GM21528 (cell line): ENCODE measurements around the gene YY1.
"Not testable (repeated sequence)": the region's sequence is repeated elsewhere in the genome, so short reads cannot be mapped to it uniquely, and the experiment has no call there.

Source experiments
- ATAC-seq: cut with Tn5 transposase; IDR thresholded peaks from one replicate; pipeline ENCODE4 v1.9.1; 2021; ENCODE audit warnings: mild to moderate bottlenecking, moderate library complexity; ENCODE audit not compliant: unreplicated experiment, low FRiP score

Gene YY1

DNA sequence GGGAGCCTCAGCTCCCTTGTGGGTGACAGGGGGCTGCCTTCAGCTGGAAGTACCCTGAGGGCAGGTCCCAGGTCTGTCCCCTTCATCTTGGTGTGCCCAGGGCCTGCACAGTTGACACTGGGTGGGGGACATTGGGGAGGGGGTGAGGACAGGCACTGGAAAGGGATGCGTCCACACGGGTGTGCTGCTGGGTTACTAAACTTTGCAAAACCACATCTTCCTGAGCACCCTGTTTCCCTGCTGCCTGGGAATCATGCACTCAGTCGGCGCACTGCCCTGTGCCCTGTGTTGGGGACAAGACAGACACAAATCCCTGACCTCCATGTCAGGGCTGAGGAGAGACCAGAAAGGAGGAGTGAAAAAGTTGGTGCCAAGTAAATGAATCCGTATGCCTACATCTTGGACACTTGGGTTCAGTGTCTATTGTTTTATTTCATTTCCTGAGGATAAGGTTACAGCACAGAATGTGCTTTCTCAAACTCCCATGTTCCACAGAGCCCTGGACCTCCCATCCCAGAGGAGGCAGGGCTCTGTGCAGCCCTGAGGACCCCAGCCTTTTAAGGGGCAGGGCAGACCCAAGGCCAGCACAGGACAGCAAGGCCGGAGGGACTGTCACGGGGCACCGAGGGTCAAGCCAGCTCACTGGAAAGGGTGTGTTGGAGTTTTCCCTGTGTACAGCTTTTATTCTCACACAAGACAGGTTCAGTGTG is 70.2 kb downstream of the YY1 start:
- no peak for ATAC-seq

DNA sequence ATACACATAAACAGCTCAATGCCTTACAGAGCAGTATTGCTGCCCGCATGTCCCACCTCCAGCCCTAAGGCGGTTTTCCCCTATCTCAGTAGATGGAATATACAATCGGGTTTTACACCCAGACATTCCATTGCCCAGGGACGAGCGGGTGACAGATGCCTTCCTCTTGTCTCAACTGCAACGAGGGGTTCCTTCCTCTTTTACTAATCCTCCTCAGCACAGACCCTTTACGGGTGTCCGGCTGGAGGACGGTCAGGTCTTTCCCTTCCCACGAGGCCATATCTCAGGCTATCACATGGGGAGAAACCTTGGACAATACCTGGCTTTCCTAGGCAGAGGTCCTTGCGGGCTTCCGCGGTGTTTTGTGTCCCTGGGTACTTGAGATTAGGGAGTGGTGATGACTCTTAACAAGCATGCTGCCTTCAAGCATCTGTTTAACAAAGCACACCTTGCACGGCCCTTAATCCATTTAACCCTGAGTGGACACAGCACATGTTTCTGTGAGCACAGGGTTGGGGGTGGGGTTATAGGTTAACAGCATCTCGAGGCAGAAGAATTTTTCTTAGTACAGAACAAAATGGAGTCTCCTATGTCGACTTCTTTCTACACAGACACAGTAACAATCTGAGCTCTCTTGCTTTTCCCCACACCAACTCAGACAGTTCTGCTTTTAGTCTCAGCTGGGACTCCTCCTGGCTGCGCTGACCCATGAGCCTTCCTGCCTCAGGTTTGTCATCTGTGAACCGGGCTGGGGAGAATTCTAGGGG is 73.3 kb downstream of the YY1 start:
- not testable (repeated sequence) for ATAC-seq

DNA sequence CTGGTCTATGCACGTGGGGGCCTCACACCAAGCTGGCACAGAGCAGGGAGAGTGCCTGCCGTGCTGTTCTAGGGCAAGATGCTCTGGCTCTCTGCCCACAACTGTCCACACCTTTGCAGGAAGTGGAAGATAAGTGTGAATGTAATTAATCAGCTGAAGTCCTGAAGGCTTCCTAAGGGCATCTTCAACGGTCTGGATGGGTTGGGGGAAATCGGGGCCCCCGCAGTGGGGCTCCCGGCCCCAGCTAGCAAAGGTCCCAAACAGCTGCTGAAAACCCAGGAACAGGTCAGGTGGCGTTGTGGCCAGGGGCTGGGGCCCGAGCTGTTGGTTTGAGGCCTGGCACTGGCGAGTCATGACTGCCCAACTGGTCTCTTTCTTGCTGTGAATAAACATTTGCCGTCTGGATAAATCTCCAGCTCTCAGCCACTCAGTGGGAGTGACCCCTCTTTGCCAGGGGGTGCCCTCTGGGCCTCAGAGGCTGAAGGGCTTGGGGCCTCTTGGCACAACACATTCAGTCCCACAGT is 74.0 kb downstream of the YY1 start:
- no peak for ATAC-seq

DNA sequence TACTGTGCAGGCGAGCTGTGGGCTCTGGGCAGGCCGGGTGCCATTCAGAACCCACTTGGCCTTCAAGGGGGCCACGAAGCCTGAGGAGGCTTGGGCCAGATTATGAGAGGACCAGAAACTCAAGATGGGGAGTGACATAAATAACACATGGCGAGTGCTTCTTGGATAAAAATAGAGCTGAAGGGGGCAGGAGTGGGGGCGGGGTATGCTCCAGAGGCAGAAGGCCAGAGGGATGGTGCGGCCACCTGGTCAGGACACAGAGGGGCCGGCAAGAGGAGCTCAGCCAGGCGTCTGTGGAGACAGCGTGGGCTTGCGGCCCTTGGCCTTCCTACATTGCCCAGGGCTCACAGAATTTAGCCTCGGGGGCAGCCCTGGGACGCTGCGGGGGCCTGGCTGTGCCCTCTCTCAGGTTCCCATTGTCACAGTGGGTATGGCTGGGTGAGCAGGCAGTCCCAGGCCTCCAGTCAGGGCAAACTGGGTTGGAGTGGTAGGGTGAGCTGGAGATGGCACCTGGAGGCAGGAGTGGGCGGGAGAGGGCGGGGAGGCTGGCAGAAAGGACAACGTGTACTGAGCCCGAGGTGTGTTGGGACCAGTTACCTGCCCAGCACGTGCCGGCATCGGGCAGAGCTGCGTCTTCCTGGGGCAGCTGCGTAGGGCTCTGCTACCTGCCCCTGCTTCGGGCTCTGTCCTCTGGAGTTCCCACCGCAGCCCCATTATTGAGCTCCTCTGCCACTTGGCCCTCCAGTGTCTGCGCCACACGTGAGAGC is 74.7 kb downstream of the YY1 start:
- ATAC-seq = no peak

DNA sequence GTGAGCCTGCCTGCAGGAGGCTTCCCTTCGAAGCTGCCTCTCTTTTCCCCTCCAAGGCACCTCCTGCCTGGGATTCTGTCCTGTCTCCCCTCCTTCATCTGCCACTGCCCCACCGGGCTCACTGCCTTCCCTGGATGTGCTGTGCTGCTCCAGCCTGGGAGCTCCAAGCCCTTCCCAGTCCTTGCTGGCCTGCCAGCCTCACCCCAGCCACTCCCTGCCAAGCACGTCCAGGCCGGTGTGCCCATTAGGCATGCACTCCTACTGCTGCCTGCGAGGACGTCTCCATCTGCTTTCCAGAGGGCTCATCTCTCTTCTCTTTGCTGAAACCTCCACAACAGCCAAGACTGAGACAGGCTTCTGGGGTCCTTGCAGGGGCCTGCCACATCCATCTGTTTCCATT is 75.8 kb downstream of the YY1 start:
- ATAC-seq = no peak

DNA sequence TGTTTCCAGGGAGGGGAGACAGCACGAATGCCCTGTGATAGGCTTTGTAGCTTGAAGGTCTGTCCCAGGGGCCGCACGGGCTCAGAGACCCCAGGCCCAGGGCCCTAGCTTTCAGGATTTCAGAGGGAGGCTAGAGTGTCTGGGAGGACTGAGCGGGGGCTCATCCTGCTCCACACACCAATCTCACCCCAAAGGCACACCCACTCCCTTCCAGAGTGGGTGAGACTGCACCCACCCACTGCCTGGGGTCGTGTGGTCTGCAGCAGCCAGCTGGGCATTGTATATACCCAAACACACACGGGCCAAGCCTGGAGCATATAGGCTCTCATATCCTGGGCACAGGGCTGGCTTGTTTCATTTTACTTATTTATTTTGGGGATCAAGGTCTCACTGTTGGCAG is 78.4 kb downstream of the YY1 start:
- ATAC-seq = no peak

DNA sequence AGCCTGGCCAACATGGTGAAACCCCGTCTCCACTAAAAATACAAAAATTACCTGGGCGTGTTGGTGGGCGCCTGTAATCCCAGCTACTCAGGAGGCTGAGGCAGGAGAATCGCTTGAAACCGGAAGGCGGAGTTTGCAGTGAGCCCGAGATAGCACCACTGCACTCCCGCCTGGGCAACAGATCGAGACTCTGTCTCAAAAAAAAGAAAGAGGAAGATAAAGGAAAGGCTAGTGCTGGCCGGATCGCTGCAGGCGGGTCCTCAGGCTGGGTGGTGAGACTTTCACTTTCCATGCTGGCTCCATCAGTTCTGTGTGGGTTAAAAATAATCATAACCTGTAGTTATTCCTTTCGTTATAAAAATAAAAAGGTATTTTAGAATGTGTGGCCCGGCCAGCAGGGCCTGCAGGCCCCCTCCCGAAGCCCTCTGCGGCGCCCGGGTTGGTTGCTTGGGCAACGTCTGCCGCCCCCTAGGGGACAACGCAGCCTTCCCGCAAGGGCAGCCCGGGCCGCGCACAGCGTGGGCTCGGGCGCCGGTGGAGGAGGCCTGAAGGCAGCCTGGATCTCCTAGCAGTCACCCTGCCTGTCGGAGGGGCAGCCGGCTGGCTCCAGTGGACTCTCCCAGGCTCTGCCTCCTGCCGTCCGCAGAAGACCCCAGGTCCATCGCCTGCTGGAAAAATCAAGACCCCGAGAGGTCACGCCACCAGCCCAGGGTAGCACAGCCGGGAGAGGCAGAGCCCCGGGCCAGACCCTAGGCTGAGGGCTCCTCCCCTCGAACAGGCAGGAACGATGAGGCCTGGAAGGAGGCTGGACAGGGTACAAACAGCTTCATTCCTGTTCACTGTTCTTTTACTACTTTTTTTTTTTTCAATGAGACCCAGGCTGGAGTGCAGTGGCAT is 79.2 kb downstream of the YY1 start:
- peak; percentile 82 for ATAC-seq

DNA sequence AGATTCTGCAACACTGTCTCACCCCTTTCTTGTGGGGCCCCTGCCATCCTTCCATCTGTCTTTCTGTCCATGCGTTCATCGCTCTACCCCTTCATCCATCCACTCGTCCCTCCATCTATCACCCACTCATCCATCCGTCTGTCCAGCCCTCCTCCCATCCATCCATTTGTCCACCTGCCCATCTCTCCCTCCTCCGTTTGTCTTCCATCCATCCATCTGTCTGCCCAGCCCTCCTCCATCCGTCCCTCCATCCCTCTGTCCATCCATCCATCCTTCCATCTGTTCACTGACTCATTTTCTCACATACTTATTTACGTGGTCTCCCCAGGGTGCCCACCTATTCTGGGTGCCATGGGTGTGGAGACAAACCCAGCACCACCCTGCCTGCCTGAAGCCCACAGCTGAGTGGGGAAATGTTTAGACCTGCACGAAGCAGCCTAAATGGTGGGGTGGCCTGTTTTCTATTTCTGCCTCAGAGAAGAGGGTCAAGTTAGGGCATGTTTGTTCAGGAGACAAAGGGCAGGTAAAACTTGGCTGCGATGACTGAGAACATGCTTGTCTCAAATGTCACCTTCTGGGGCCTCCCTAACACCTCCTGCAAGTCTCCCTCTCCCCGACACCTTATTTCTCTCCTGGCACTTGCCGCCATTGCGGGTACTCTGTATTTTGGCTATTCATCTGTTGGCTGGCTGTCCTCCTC is 81.4 kb downstream of the YY1 start:
- ATAC-seq = no peak

DNA sequence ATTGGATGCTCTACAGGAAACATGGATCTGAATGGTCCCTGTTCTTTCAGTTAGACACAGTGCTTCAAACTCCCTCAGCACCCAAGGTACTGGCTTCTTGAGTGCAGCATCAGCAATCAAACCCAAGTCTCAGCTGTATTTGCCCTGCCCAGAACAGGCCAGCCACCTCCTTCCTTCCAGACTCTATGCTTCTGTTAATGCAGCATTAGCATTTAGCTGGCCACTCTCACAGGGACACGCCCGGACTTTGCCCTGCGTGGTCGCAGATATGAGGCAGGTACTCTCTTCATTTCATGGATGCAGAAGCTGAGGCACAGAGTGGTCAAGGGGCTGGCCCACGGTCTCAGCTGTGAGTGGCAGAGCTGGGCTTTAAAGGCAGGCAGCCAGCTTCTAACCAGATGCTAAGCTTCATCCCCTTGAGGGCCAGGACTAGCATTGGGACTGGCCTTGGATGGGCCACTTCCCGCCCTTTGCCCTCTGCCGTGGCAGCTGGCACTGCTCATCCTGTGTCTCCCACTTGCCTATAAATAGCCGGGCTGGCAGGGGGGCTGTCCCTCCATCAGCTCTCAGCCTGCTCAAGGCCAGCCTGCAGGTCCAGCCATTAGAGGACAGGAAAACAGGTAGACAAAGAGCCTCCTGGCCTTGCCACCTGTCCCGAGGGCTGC is 82.7 kb downstream of the YY1 start:
- ATAC-seq = no peak

DNA sequence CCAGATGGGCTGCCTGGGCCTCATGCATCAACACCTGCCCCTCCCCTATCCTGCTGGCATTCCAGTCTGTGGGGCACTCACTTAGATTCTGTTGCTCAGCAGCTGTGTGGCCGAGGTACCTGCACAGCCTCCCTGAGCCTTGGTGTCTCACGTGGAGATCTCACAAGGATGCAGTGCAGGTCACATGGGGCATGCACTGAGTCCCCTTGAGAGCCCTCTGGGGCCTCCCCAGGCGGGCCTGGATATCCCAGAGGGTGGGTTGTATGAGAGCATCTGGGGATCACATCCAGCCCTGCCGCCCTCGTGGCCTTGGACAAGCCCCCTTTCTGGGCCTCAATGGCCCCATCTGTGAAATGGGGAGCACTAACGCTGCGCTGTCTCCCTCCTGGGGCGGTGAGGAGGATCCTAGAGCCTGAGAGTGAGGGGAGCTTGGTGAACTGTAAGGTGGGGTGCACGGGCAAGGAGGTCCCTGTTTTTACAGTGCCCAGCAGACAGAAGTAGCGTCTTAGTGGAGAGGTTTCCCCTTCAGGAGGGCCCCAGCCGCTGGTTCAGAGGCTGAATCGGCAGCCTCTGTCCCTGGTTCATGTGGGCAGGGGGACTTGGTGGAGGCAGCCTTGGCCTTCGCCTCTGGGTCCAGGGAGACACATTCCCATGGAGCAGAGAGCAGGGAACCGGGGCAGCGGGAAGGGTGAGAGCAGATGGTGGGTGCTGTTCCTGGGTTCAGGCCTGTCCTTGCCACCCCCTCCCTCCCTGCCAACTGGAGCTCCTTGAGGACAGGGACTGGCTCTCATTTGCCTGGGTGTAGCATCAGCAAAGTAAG is 83.4 kb downstream of the YY1 start:
- no peak for ATAC-seq

DNA sequence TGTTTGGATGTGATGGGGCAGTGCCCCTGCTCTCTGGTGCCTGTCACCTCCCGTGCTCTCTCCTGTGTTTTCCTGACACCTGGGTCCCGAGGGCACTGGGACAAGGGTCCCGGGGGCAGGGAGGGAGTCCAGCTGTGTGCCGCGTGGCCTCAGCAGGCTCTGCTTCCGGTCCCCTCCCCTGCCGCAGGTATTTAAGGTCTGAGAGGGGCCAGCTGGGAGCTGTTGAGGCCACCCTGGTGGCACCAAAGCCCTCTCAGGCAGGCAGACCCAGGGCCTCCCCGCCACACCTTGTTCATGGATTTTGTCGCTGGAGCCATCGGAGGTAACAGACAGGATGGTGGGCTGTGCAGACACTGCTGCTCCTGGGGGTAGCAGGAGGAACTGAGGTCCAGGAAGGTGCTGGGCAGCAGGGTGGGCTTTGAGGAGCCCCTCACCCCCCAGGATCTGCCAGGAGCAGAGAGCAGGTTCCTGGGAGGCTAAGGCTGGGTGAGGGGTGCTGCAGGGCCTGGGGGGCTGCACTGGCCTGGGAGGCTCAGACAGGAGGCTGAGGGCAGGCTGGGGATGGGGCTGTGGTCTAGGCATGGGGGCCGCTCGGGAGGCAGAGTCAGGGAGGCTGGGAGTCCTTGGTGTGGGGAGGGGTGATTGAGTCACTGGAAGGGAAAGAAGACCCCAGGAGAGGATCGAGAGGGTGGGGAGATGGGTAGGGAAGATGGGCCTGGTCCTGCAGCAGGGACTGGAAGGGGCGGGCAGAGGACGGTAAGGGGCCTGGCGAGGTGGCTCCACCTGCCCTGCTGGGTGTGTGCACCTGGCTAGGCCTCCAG is 84.4 kb downstream of the YY1 start, which contains the start of gene SLC25A47:
TSS of gene SLC25A47 (plus strand) at position 219 of the 821 bp plus-strand sequence. CDS start at position 295, 76 bp downstream.
- no peak for ATAC-seq

DNA sequence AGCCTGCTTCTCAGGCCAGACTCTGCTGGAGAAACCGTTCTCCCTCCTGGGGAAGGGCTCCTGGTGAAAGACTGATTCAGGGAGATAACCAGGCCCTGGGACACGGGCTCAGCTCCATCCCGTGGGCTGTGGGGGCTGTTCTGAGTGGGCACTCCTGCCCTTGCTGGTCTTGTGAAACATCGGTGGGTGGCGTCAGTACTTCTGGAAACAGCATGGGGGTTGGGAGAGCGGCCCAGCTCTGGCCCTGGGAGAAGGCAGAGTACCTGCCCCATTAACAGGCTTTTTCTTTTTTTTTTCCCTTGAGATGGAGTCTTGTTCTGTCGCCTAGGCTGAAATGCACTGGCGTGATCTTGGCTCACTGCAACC is 85.0 kb downstream of the YY1 start:
- ATAC-seq = no peak

DNA sequence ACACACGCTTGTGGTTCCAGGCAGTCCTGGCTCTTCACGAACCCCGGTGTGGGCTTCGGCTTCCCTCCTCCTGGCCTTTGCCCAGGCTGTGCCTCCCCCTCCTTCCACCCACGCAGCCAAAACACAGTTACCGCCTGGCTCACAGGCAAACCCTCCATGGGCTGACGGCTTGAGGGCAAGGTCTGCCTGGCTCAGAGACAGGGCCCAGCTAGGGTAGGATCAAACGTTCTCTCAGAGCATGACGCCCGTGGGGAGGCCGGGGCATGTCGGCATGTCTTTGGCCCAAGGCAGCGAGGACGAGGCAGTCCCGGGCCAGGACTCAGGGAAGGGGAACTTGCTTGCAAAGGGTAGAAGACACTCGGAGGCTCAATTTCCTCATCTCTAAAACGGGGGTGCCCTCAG is 86.3 kb downstream of the YY1 start:
- no peak for ATAC-seq

DNA sequence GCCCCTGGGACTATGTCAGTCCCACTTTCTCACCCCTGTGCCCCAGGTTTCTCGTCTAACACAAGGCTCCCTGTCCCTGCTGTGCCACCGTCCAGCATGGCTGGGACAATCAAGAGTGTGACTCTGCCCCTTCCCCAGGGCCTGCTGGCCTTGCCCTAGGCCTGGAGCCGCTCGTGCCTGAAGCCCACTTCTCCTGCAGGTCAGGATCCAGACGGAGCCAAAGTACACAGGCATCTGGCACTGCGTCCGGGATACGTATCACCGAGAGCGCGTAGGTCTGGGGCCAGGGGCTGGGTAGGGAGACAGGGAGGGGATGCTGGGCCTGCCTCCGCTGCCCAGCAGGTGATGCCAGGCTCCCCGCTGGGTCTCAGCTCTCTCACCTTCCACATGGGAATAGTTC is 87.0 kb downstream of the YY1 start:
- no peak for ATAC-seq

DNA sequence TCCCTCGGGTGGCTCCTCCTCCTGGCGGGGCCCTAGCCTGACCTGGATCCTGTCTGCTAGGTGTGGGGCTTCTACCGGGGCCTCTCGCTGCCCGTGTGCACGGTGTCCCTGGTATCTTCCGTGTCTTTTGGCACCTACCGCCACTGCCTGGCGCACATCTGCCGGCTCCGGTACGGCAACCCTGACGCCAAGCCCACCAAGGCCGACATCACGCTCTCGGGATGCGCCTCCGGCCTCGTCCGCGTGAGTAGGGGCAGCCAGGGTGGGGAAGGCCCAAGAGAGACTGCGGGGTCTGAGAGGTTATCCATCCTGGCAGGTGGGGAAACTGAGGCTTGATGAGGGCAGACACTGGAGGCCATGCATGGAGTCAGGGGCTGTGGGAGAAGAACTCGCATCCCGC is 88.2 kb downstream of the YY1 start:
- ATAC-seq = no peak

DNA sequence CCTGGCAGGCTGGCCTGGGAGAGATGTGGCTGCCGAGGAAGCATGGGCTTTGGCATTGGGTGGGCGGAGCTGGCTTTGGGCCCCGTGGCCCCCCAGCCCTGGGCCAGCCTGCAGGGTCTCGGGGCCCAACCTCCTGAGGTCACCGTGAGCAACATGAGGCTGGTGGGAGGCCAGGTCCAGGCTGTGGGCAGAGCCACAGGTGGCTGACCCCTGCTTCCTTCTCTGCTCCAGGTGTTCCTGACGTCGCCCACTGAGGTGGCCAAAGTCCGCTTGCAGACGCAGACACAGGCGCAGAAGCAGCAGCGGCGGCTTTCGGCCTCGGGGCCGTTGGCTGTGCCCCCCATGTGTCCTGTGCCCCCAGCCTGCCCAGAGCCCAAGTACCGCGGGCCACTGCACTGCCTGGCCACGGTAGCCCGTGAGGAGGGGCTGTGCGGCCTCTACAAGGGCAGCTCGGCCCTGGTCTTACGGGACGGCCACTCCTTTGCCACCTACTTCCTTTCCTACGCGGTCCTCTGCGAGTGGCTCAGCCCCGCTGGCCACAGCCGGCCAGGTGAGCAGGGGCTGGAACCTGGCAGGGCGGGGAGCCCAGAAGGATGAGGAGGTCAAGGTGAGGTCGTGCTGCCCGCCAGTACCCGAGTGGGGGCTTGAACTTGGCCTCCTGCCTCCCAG is 89.7 kb downstream of the YY1 start:
- no peak for ATAC-seq
